Esophagus squamous epithelium (tissue), 4 donors: Measurements from ENCODE around the gene ARFIP1.

ENCODE experiments used
- CTCF ChIP-seq, 6 experiments: fragments of 450-650 bp in 4 of 6; fragments of 200-600 bp in 2 of 6; sonication (generic) in 2 of 6; IDR thresholded peaks; one replicate each; pipeline ENCODE4 v1.5.1; 2016 to 2019; ENCODE audit warnings: antibody characterized with exemption in 6 of 6, mild to moderate bottlenecking in 4 of 6, moderate library complexity in 4 of 6
- POLR2A ChIP-seq, 4 donors: fragments of 450-650 bp; IDR thresholded peaks; one replicate each; pipeline ENCODE4 v1.6.1; 2017; ENCODE audit warnings: antibody characterized with exemption in 4 of 4, mild to moderate bottlenecking in 4 of 4, moderate library complexity in 3 of 4

GRCh38 chr4:152825336-152825735, 45.6 kb downstream of the ARFIP1 start:
- TF ChIP-seq CTCF (IDR thresholded peaks at IDR 0.05) (no peak), POLR2A (IDR thresholded peaks at IDR 0.05) (no peak)
